H1 (cell line): ENCODE measurements around the gene PSG1. TPM values are rescaled to one million over a fixed set of nuclear protein-coding genes. Genes with fewer than 3 reads are reported as not detected.
"Not testable (repeated sequence)": the region's sequence is repeated elsewhere in the genome, so short reads cannot be mapped to it uniquely, and the experiment has no call there.

Source experiments
- CTCF ChIA-PET: fragments of 300-600 bp; sonication (Branson Sonifier 250); formaldehyde crosslinking; loops from one replicate; lab custom pipeline; 2021; ENCODE audit not compliant: partially characterized antibody; lab: Charles Lee
- POLR2A ChIA-PET: fragments of 300-600 bp; sonication (Branson Sonifier 250); formaldehyde crosslinking; loops from one replicate; lab custom pipeline; 2021; ENCODE audit warnings: inconsistent platforms; ENCODE audit not compliant: partially characterized antibody; lab: Charles Lee
- DNase-seq, 2 experiments: peaks; one replicate each; pipeline versions ENCODE4 v3.0.0 to v3.0.0-alpha.2; 2010 to 2022; ENCODE audit warnings: low spot score in 2 of 2, low read depth in 1 of 2, mixed read lengths in 1 of 2
- FAIRE-seq: peaks from 2 replicates; lab custom pipeline; 2011; peaks lifted over from hg19 to GRCh38; lab: Jason Lieb, UNC
- H2AFZ ChIP-seq: 2 replicates; pipeline ENCODE4 v1.8.1; 2012; ENCODE audit warnings: low read length, inconsistent platforms
- H2AK5ac ChIP-seq: 2 replicates; pipeline ENCODE4 v1.6.1; 2013; ENCODE audit warnings: low read depth, low read length
- H2BK120ac ChIP-seq: replicated peaks from 2 replicates; pipeline ENCODE3; 2013; ENCODE audit warnings: low read depth, low read length, inconsistent platforms
- H2BK12ac ChIP-seq: 2 replicates; pipeline ENCODE4 v1.6.1; 2013; ENCODE audit warnings: low read depth, low read length
- H2BK15ac ChIP-seq: 2 replicates; pipeline ENCODE4 v1.6.1; 2013; ENCODE audit warnings: low read length
- H2BK20ac ChIP-seq: 2 replicates; pipeline ENCODE4 v1.6.1; 2013; ENCODE audit warnings: low read length
- H2BK5ac ChIP-seq: 2 replicates; pipeline ENCODE4 v1.6.1; 2013; ENCODE audit warnings: low read depth, low read length
- H3K14ac ChIP-seq: 2 replicates; pipeline ENCODE4 v1.6.1; 2013; ENCODE audit warnings: inconsistent platforms; ENCODE audit not compliant: insufficient read length
- H3K18ac ChIP-seq: 2 replicates; pipeline ENCODE4 v1.6.1; 2013; ENCODE audit warnings: low read length; ENCODE audit errors: extremely low read depth
- H3K23ac ChIP-seq: 2 replicates; pipeline ENCODE4 v1.6.1; 2013; ENCODE audit warnings: inconsistent platforms; ENCODE audit not compliant: insufficient read length
- H3K23me2 ChIP-seq: 2 replicates; pipeline ENCODE4 v1.6.1; 2013; ENCODE audit warnings: low read depth, low read length
- H3K27ac ChIP-seq: 2 replicates; pipeline ENCODE4 v1.6.1; 2011; ENCODE audit warnings: low read depth, low read length, inconsistent platforms
- H3K27me3 ChIP-seq, 4 experiments: replicated peaks in 1 of 4; 1 replicate in 1 of 4; 2 replicates in 3 of 4; pipeline versions ENCODE4 v1.6.1 to v1.8.1; 2011 to 2013; ENCODE audit warnings: low read length in 3 of 4, mild to moderate bottlenecking in 3 of 4, inconsistent platforms in 2 of 4, mixed read lengths in 2 of 4, moderate library complexity in 1 of 4; ENCODE audit not compliant: control insufficient read depth in 3 of 4, insufficient read depth in 3 of 4; ENCODE audit errors: extremely low read depth in 1 of 4
- H3K36me3 ChIP-seq, 4 experiments: 2 replicates each; pipeline versions ENCODE4 v1.6.1 to v1.8.1; 2011 to 2013; ENCODE audit warnings: mild to moderate bottlenecking in 4 of 4, low read length in 3 of 4, moderate library complexity in 2 of 4, control low read depth in 1 of 4, inconsistent platforms in 1 of 4; ENCODE audit not compliant: insufficient read depth in 4 of 4, control insufficient read depth in 2 of 4
- H3K4ac ChIP-seq: replicated peaks from 2 replicates; pipeline ENCODE3; 2013; ENCODE audit warnings: low read length, low read depth, mixed read lengths, inconsistent platforms; ENCODE audit not compliant: insufficient read length
- H3K4me1 ChIP-seq, 4 experiments: replicated peaks in 1 of 4; 1 replicate in 1 of 4; 2 replicates in 3 of 4; pipeline versions ENCODE4 v1.6.1 to v1.8.1; 2011 to 2013; ENCODE audit warnings: low read length in 3 of 4, inconsistent platforms in 2 of 4, mixed read lengths in 1 of 4; ENCODE audit not compliant: insufficient read depth in 4 of 4, control insufficient read depth in 3 of 4
- H3K4me2 ChIP-seq, 2 experiments: 2 replicates each; pipeline versions ENCODE4 v1.6.1 to v1.8.1; 2011 to 2013; ENCODE audit warnings: low read depth in 2 of 2, low read length in 2 of 2, control low read depth in 1 of 2, inconsistent platforms in 1 of 2, mild to moderate bottlenecking in 1 of 2; ENCODE audit not compliant: insufficient read depth in 1 of 2
- H3K4me3 ChIP-seq, 4 experiments: fragments of 200-600, 300-600 bp in 1 of 4; sonication (generic), shearing (Covaris generic), sonication (Bioruptor Twin) in 1 of 4; 2 replicates each; pipeline versions ENCODE4 v1.5.1 to v1.8.1; 2011 to 2016; ENCODE audit warnings: low read length in 4 of 4, low read depth in 3 of 4, control low read depth in 2 of 4, inconsistent platforms in 2 of 4, mild to moderate bottlenecking in 2 of 4, mixed read lengths in 1 of 4, moderate library complexity in 1 of 4; ENCODE audit not compliant: insufficient read depth in 2 of 4; ENCODE audit errors: extremely low read depth in 1 of 4
- H3K56ac ChIP-seq: replicated peaks from 2 replicates; pipeline ENCODE3; 2013; ENCODE audit warnings: low read depth, mild to moderate bottlenecking, mixed read lengths, low read length, inconsistent platforms; ENCODE audit not compliant: insufficient read length
- H3K79me1 ChIP-seq: 2 replicates; pipeline ENCODE4 v1.6.1; 2013; ENCODE audit warnings: low read depth, low read length, control low read depth
- H3K79me2 ChIP-seq, 2 experiments: 2 replicates each; pipeline versions ENCODE4 v1.6.1 to v1.8.1; 2012 to 2013; ENCODE audit warnings: low read length in 2 of 2, mild to moderate bottlenecking in 2 of 2, inconsistent platforms in 1 of 2; ENCODE audit not compliant: insufficient read depth in 2 of 2, control insufficient read depth in 1 of 2
- H3K9ac ChIP-seq, 4 experiments: replicated peaks in 1 of 4; 1 replicate in 1 of 4; 2 replicates in 3 of 4; pipeline versions ENCODE4 v1.6.1 to v1.8.1; 2011 to 2013; ENCODE audit warnings: low read depth in 3 of 4, low read length in 3 of 4, control low read depth in 2 of 4, mild to moderate bottlenecking in 2 of 4, moderate library complexity in 2 of 4, inconsistent platforms in 1 of 4; ENCODE audit errors: extremely low read depth in 1 of 4
- H3K9me3 ChIP-seq, 2 experiments: 2 replicates each; pipeline versions ENCODE4 v1.6.1 to v1.8.1; 2012 to 2013; ENCODE audit warnings: mild to moderate bottlenecking in 2 of 2, moderate library complexity in 2 of 2, control low read depth in 1 of 2, inconsistent platforms in 1 of 2, low read depth in 1 of 2, low read length in 1 of 2, mixed read lengths in 1 of 2; ENCODE audit not compliant: insufficient read depth in 2 of 2
- H4K20me1 ChIP-seq, 2 experiments: replicated peaks in 1 of 2; 2 replicates each; pipeline versions ENCODE3 to v1.8.1; 2011 to 2013; ENCODE audit warnings: inconsistent platforms in 2 of 2, low read length in 2 of 2, mild to moderate bottlenecking in 1 of 2; ENCODE audit not compliant: insufficient read depth in 2 of 2, control insufficient read depth in 1 of 2
- H4K5ac ChIP-seq: 2 replicates; pipeline ENCODE4 v1.6.1; 2013; ENCODE audit warnings: low read length, low read depth, mixed read lengths, inconsistent platforms; ENCODE audit not compliant: insufficient read length
- H4K8ac ChIP-seq: 2 replicates; pipeline ENCODE4 v1.8.0; 2013; ENCODE audit warnings: mild to moderate bottlenecking, moderate library complexity, low read length, inconsistent platforms; ENCODE audit not compliant: insufficient read depth; ENCODE audit errors: extremely low read depth
- H4K91ac ChIP-seq: replicated peaks from 2 replicates; pipeline ENCODE3; 2013; ENCODE audit warnings: low read length, mixed read lengths, inconsistent platforms; ENCODE audit not compliant: insufficient read length
- WGBS, 2 experiments: shearing (Covaris generic) in 1 of 2; methylation state at CpG; one replicate each; pipeline versions ENCODE4 v1.1.6 to v1.1.7; 2013 to 2015; ENCODE audit warnings: low lambda C conversion rate in 2 of 2, mixed read lengths in 2 of 2, inconsistent platforms in 1 of 2, low coverage in 1 of 2, missing lambda C conversion rate in 1 of 2; ENCODE audit not compliant: insufficient replicate concordance in 2 of 2, insufficient coverage in 1 of 2, insufficient read length in 1 of 2; ENCODE audit errors: extremely low coverage in 1 of 2, missing lambda C conversion rate in 1 of 2; 5-methylcytosine and 5-hydroxymethylcytosine counted together
- polyA plus RNA-seq, 7 experiments: library from polyadenylated mRNA; depleted of rRNA in 3 of 7; stranded (reverse) in 5 of 7; unstranded in 2 of 7; fragments of >200 nt in 5 of 7; fragments of 200-250 nt in 2 of 7; gene quantifications; 1 replicate in 5 of 7; 2 replicates in 1 of 7; 4 replicates in 1 of 7; pipeline versions ENCODE4 v1.2.1 to v1.2.3, GENCODE V29; 2011 to 2013; ENCODE audit warnings: missing spikeins in 2 of 7, mixed read lengths in 2 of 7
- total RNA-seq: library from RNA; stranded (reverse); fragmentation: NEBNext Ultra II Directional; extraction: Animal tissue kit (Norgen Biotek cat#: 25700); gene quantifications from 2 replicates; pipeline ENCODE4 v1.2.1, GENCODE V29; 2021

Gene PSG1
- total and polyA plus RNA-seq, 2 of the 8 experiments (the other 6 are each of a cell fraction or from before 2014, with no cell fraction given) = not detected

DNA sequence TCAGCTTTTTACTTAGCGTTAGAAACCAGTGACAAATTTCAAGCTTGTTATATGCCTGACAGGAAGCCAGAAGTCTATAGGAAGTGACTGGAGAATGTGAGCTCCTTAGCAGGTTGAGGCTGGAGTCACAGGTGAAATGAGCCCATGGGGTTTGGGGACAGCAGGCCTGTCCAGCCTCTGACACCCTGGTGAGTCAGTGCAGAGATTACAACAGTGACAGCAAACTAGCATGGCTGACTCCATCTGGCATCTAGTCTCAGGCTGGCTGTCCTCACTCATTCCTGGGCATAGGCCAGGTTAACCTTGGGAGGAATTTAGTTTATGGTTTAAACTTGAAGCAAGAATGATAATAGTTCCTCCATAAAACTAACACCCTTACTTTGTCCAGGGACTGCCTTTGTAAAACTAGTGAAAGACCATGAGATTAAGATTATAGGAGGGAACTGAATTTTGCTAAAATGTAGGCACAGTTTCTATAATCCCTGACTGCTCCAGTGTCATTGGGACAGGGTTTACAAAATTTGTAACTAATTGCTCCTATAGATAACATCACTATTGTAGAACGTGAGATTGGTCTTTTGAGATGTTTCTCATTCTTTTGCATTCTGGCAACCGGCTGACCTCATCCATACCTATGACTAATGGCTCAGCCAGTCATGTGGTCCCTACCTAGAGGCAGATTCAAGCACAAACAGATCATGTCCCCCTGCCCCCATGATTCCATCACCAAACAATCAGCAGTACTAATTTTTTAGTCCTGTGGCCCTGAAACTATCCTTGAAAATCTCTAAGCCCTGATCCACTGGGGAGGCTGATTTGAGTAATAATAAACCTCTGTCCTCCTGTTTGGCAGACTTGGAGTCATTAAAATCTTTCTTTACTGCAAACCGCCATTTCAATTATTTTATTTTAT lies 4.4 kb downstream of the PSG1 start:
- H3K79me2 ChIP-seq, POLR2A ChIA-PET, H3K27ac ChIP-seq, H3K9ac ChIP-seq, H3K23ac ChIP-seq, H3K18ac ChIP-seq, H3K4ac ChIP-seq, FAIRE-seq, H4K5ac ChIP-seq, H2BK12ac ChIP-seq, H3K36me3 ChIP-seq, H4K20me1 ChIP-seq, H4K91ac ChIP-seq, H3K56ac ChIP-seq, CTCF ChIA-PET, H3K4me1 ChIP-seq, H2AFZ ChIP-seq, H3K79me1 ChIP-seq, H3K4me2 ChIP-seq, H3K23me2 ChIP-seq, DNase-seq, H2AK5ac ChIP-seq, H2BK15ac ChIP-seq, H2BK120ac ChIP-seq, H4K8ac ChIP-seq, H2BK20ac ChIP-seq, H3K4me3 ChIP-seq, H3K14ac ChIP-seq, H3K27me3 ChIP-seq, H2BK5ac ChIP-seq: not testable (repeated sequence)
- H3K9me3 ChIP-seq = peaks cover 27 to 68% of the 10 kb centered on the region in 2 experiments; a peak in 3 of 4 replicates
- 77% methylated on average over 4 of the region's 4 CpGs; no CpG with 5 or more reads in 1 of the 2 experiments for WGBS, 2 experiments
